ENCODE results near the gene ORAI3.

DNA sequence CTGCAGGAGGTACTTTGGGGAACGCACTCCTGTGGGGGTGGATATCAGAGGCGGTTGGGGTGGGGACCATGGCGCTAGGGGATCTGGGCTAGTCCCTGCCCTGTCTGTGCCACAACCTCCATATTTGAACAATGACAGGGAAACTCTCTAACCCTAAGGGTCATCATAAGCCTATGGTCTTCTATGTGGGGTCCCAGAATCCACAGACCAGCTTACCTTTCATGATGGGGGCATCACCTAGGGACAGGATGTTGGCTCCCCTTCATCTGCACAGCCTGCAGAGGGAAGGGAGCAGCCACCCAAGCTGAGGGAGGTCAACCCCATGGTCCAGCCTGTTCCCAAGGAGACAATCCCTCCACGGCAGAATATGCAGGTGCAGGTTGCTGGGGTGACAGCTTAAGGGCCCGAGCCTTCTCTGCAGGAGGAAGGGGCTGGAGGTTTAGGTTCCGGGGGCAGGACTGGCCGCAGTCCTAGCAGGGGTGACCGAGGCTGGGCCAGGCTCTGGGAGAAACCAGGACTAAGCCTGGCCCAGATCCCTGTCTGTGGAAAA is 1.7 kb downstream of the ORAI3 start:
- no peak for TF ChIP-seq GATA3 (IDR thresholded peaks at IDR 0.05; ENCODE audit: low read depth, low read length)
- TF ChIP-seq GATA2 (IDR thresholded peaks at IDR 0.05; ENCODE audit: low read depth, low read length) = no peak

Measured in SH-SY5Y (cell line).